Suppressor macrophage treated with lipopolysaccharide for 1 hour (primary cell): Measurements from ENCODE around the gene ANKRD2.
"Not testable (repeated sequence)": the region's sequence is repeated elsewhere in the genome, so short reads cannot be mapped to it uniquely, and the experiment has no call there.

Experiments
- DNase-seq, 3 donors: peaks; one replicate each; pipeline ENCODE4 v3.0.0-alpha.2; 2020 to 2022

The ANKRD2 gene

DNA sequence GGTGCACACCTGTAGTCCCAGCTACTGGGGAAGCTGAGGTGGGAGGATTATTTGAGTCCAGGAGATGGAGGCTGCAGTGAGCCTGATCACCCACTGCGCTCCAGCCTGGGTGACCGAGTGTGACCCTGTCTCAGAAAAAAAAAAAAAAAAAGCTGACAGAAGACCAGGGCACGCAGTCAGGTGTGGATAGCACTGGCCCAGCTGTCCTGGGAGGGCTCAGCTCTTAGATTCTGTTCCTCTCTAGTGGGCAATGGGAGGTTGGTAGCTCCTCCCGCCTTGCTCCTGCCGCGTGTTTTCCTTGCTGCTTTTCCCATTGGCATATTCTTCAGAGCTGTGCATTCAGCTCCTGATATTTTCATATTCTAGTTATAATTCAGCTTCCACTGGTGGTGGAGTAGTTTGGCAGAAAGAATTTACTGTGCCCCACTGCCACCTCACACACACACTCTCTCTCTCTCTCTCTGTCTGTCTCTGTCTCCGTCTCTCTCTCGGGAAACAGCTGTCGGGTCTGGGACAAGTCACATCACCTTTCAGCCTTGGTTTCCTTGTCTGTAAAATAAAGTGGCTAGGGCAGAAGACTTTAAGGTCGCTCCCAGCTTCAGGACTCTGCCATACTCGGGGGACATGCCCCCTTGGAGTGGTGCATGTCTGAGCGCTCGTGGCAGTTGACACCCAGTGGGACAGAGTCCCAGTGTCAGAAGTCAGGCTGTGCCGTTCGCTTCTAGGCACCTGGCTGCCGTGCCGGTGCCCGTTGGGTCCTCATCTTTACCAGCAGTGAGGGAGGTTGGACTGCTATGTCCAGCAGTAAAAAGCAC is 25.9 kb upstream of the ANKRD2 start:
- DNase-seq: no peak

DNA sequence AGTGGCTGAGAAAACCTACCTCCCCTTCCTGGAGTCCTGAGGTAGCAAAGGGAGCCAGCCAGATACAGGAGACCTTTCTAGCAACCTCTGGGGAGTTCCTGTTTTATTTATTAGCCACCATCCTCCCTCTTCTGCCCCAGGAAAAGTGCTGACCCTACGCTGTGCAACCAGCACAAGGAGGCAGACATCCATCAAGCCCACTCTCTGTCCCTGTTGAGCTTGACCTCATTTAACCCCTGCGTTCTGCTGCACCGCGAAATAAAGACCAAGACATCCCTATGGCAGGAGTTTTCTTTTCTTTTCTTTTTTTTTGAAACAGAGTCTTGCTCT is 25.3 kb upstream of the ANKRD2 start:
- peak; percentile 22 to 37 (median 32) for DNase-seq

DNA sequence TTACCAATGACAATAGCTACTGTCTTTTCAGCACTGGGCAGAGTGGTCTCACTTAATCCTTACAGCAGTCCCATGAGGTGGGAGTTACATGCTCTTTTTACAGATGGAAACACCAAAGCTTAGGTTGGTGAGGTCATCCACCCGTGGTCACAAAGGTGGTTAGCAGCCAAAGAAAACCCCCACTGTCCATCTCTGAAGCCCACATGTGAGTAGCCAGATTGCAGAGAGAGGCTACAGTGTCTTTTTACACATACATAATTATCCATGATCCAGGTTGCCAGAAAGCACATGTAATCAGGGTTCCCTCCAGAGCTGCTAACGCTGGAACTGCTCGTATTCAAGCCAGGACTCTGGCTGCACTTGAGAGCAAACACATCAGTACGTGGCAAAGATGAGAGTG is 24.6 kb upstream of the ANKRD2 start:
- DNase-seq: peak in 1 of 3 donors; percentile 13

DNA sequence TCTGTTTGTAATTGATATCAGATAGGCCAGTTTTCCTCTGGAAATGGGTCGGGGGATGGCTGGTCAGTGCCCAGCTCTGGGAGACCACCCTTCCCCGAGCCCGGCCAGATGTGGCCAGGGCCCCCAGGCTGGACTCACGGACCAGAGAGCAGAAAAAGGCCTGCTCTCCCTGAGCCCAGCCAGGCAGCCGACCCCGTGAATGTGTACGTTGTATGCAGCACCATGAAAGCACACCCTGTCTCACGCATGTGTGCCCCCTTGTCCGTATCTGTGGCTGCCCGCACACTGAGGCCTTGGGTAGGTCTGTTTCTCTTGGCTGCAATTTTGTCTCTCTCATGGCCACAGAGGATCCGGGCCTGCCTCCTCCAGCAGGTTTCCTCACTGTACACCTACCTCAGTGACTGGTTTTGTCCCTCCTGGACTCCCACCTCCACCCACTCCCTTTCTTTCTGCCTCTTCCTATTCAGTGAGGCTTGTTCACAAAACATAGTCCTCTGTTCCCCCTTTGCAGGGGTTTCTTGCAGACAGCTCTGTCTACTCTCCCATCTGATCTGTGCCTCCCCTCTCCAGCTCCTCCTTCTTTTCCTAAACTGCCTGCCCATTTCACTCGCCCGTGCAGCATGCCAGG is 23.6 kb upstream of the ANKRD2 start:
- DNase-seq: no peak

DNA sequence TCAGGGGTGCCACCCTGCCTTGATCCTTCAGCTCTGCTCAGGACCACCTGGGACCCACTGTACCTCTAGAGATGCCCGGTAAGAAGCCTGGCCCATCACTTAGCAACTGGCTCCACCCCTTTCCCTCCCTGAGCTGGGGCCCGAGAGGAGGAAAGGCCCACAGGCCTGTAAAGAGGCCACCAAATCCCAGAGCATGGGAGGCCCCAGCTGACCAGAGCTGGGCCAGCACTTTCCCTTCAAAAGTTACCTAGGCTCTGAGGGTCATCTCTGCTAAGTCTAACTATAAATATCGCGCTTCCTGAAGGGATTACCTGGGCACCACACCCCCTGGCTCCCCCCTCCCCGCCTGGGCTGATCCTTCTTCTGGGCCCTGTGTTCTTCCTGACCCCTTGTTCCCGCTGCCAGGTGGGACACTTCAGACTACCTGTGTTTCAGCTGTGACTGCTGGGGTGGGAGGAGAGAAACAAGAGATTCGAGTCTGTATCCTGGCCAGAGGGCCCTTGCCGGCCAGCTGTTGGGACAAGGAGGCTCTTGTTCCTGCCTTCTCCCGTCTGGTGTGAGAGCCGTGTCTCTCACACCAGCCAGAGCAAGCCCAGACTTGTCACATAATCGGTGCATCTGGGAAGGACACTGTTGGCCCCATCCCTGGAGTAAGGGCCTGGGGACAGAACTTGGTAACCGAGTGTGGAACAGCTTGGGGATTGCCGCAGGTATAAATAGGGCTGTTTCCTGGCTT is 22.8 kb upstream of the ANKRD2 start:
- no peak for DNase-seq

DNA sequence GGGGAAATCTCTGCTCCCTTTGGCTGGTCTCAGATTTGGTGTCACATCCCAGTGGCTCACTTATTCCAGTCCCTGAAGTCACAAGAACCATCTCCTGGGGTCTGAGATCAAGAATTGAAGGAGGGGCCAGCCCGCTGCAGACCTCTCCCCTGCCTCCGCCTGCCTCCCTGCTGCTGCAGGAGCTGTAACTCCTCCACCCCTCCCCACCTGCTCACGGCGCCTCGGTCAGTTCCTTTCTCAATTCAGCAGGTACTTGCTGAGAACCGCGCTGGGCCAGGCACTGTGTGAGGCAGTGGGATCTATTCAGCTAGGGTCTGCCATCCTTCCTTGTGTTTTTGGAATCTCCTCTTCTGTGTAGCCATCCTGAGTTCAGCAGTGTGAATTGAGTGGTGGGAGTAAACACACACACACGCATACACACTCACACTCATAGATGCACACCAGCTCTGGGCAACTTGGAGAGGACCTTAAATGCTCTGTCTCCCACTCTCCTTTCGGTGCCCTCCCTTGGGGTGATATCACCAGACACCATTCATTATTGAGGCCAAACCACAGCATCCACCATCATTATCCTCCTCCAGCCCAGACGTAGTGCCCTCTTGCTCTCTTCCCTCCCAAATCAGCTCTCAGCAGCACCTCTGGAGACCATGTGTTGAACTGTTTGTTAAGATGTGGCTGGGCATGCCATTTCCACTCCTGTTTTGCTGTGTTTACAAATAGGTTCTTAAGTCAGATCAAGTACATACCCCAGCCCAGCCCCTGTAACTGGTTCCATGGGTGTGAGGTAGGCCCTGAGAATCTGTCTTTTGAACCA is 22.0 kb upstream of the ANKRD2 start:
- DNase-seq: no peak

DNA sequence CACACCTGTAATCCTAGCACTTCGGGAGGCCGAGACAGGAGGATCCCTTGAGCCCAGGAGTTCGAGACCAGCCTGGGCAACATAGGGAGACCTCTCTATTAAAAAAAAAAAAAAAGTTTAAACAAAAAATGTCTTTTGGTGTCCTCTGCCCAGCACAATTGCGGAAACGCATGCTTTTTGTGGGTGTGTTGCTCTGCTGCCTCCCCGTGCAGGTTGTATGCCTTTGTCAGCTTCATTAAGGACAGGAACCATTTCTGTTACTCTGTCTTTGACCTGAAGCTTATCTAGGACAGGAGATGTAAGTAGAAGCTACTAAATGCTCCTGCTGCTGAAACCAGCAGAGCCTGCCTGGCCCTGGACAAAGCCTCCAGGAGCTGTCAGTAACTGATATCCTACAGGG is 21.3 kb upstream of the ANKRD2 start:
- no peak for DNase-seq

DNA sequence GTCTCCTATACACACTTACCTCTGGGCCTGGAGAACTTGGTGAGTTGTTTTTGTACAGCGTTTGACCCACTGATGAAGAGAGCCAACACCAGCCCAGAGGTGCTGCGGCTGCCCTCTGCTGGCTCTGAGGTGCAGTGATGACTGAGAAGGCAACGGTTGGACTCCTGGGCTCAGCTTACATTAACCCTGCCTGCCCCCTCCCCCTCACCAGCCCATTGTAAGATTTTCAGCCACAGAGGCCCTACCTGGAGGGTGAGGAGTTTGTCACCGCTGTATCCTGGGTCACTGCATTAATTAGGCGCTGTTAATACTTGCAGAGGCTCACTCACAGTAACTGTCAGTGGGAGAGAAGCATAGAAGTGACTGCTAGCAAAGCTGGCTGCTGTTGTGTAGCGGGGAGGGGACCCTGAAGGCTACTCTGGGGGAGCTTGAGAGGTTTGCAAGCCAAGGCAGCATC is 19.0 kb upstream of the ANKRD2 start:
- DNase-seq: peak; percentile 57 to 75 (median 73)

DNA sequence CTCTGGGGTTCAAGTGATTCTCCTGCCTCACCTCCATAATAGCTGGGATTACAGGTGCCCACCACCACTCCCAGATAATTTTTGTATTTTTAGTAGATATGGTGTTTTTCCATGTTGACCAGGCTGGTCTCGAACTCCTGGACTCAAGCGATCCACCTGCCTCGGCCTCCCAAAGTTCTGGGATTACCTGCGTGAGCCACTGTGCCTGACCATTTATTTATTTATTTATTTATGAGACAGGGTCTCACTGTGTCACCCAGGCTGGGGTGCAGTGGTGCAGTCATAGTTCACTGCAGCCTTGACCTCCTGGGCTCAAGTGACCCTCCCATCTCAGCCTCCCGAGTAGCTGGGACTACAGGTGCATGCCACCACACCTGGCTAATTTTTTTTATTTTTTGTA is 18.2 kb upstream of the ANKRD2 start:
- not testable (repeated sequence) for DNase-seq

DNA sequence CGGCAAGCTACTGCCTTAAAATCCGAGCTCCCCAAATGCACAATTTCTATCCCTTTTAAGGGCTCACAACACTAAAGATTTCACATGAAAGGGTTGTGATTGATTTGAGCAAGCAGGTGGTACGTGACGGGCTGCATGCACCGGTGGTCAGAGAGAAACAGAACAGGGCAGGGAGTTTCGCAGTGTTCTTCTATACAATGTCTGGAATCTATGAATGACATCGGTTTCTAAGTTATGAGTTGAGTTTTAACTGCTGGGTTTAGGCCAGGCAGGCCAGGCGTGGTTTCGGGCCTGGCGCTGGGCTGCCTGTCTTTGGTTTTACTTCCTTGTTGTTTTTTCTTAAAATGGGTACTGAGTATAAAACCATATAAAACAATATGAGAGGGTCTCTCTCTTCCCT is 17.0 kb upstream of the ANKRD2 start:
- DNase-seq: not testable (repeated sequence)

DNA sequence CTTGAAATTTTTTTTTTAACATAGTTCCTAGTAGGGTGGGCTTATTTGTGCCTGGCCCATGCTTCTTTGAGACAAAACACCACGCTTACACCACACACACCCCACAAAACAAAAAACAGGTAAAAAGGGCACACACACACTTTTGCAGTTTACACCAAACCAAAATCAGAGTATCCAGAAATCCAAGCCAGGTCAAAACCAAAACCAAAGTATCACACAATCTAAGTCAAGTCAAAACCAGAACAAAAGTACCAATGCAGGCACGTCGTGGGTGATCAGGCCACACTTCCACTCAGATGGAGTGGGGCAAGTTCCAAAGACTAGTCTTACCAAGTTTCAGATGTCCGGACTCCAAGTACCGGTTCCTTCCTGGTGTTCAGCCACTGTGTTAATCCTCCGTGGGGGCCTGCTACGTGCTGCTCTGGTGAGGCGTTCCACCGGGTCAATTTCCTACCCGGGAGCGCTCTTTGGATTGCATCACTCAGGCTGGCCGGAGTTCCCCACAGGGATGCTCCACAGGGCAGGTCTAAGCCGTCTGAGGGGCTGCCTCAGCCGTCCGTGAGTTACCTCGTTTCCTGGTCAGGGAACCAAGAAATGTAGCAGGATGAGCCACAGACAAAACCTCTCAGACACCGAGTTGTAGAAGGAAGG is 11.7 kb upstream of the ANKRD2 start:
- not testable (repeated sequence) for DNase-seq

DNA sequence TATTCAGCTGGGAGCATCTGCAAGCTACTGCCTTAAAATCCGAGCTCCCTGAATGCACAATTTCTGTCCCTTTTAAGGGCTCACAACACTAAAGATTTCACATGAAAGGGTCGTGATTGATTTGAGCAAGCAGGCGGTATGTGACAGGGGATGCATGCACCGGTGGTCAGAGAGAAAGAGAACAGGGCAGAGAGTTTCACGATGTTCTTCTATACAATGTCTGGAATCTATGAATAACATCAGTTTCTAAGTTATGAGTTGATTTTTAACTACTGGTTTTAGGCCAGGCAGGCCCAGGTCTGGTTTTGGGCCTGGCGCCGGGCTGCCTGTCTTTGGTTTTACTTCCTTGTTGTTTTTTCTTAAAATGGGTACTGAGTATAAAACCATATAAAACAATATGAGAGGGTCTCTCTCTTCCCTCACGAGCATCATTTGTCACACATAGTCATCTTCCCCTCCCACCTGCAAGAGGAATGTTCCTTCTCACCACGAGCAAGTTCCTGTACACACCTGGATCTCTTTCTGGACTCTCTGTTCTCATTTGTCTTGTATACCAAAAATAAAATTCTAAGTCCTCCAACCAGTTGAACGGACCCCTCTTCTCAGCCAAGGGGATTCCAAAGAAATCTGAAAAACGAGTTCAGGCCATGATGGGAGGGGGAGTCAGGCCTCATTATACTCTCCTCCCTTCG is 11.0 kb upstream of the ANKRD2 start:
- DNase-seq: not testable (repeated sequence)

DNA sequence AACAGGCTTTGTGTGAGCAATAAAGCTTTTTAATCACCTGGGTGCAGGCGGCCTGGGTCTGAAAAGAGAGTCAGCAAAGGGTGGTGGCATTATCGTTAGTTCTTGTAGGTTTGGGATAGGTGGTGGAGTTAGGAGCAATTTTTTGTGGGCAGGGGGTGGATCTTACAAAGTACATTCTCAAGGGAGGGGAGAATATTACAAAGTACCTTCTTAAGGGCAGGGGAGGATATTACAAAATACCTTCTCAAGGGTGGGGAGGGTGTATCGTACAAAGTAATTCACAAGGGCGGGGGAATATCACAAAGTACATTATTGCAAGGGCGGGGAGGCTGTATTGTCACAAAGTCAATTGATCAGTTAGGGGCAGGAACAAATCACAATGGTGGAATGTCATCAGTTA is 10.2 kb upstream of the ANKRD2 start:
- DNase-seq: not testable (repeated sequence)

DNA sequence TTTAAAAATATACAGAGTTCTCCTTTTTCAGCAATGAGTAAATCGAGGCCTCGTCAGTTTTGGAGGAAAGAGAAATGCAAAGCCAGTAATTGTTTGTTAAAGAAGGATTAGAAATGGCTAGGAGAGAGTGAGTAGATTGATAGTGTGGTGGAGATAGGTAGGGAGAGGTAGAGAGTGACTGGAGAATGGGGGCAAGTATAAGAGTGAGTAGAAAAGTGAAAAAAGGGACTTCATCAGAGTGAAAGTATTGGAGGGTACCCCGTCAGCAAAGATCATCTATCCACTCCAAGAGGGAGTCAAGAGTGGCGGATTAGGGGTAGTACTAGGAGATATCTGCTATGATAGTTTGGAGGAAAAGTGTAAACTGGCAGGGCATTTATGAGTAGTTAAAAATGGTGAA is 9.2 kb upstream of the ANKRD2 start:
- DNase-seq: no peak

DNA sequence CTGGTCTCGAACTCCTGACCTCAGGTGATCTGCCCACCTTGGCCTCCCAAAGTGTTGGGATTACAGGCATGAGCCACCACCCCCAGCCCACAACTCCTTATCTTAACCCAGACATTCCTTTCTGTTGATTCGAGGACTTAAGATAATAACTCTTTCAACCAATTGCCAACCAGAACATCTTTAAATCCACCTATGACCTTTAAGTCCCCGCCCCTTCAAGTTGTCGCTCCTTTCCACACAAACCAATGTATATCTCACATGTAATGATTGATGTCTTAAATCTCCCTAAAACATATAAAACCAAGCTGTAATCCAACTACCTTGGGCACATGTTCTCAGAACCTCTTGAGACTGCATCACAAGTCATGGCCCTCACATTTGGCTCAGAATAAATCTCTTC is 7.8 kb upstream of the ANKRD2 start:
- no peak for DNase-seq

DNA sequence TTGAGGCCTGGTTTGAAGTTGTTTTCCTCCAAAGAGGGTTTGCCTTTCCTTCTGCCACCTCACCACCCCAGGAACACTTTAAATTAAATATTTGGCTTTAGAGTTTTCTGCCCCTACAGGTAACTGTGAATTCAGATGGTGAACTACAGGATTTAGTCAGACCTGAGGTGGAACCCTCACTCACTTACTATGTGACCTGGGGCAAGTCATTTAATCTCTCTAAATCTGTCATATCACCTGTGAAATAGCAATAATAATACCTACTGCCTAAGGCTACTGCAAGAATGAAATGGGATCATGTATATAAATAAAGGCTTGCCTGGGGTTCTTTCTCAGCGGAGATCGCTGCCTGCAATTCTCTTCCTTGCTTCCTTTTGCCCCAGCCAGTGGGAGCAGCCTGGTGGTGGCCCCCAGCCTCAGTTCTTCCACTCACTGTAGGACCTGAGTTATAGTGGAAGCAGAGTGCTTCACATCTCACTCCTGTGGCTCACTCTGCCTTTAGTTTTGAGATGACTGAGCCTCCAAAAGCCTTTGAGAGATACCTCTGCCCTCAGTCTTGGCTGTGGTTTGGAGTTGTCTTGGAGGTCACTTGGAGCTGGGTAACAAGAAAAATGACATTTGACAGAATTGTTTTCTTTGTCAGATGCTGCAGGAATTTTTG is 6.1 kb upstream of the ANKRD2 start:
- DNase-seq: no peak

DNA sequence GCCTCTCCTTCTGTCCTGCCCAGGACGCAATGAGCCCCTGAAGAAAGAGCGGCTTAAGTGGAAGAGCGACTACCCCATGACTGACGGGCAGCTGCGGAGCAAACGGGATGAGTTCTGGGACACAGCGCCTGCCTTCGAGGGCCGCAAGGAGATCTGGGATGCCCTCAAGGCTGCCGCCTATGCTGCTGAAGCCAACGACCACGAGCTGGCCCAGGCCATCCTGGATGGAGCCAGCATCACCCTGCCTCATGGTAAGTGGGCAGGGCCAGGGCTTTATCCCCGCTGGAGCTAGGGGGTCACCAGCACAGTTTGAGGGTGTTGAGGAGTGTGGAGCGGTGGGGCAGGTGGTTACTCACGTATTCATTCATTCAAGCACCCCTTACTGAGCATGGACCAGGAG is 4.7 kb upstream of the ANKRD2 start:
- no peak for DNase-seq

DNA sequence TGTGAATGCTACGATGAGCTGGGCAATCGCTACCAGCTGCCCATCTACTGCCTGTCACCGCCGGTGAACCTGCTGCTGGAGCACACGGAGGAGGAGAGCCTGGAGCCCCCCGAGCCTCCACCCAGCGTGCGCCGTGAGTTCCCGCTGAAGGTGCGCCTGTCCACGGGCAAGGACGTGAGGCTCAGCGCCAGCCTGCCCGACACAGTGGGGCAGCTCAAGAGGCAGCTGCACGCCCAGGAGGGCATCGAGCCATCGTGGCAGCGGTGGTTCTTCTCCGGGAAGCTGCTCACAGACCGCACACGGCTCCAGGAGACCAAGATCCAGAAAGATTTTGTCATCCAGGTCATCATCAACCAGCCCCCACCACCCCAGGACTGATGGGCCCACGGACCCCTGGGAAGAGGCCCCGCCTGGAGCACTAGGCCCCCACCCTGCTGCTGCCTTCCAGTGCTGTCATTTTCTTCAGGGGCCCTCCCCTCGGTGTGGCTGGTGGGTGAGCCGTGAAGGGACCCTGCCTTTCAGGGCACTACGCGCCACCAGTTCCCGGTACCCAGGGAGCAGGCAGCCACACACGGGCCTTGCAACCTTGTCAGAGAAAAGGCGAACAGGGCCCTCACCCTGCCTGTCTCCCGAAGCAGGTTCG is 2.3 kb upstream of the ANKRD2 start:
- no peak for DNase-seq

DNA sequence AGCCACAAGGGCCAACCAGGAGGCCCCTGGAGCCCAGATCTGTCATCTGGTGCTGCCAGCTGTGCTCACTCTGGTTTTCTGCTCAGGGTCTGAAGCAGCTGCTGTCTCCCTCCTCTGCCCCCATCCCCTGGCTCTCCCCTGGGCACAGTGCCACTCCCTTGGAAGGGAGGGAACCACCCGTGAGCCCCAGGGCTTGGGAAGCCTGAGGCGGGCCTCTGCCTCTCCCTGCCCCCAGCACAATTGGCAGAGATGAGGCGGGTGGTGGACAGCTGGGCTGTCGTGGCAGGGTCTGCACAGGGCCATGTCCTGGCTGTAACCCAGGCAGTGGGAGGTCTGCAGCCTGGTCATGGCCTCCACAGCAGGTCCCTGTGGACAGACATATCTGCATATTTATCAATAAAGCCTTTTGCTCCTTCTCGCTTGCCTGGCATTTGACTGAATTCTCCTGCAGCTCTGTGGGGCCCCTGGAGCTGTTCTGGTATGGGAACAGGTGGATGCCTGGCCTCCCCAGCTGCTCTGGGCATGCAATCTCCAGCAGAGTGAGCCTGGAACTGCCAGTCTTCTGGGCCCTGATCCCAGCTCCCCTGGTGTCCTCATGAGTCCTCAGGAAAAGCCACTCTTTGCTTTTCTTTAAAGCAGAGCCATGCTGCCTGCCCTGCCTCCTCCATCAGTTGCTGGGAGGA is 1.6 kb upstream of the ANKRD2 start:
- no peak for DNase-seq

DNA sequence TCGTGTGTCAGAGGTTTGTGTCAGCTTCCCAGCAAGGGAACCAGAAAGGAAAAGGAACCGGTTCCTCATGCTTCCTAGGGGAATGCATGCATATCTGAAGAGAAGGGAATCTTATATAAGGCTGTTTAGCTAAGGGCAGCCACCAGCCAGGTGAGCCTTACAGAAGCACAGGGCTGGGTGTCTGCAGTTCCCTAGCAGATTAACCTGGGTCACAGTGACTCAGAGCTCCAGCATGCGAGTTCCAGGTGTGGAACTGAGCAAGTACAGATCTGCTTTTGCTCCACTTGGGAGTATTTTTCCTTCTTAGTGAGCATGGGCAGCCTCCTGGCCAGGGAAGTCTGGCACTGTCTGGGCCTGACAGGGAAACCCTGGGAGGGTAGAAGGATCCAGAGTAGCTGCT is 957 bp upstream of the ANKRD2 start:
- DNase-seq: no peak
